Activated T-helper 17 cell treated with anti-CD3 and anti-CD28 coated beads, Interleukin-2, amount 50 U/mL, for 72 hours (primary cell): ENCODE data around the gene HGD. TPM values are rescaled to one million over a fixed set of nuclear protein-coding genes. Genes with fewer than 3 reads are reported as not detected.

ENCODE experiments used
- ATAC-seq: fragments of 150-1000 bp; cut with Tn5 transposase; replicated peaks from 2 replicates; pipeline ENCODE4 v1.10.0; 2021; ENCODE audit warnings: mild to moderate bottlenecking, moderate library complexity
- H3K27ac Mint-ChIP-seq: one replicate; pipeline ENCODE4 v1.8.0; 2022; ENCODE audit warnings: mixed read lengths
- H3K27me3 Mint-ChIP-seq: one replicate; pipeline ENCODE4 v1.8.0; 2022; ENCODE audit warnings: mixed read lengths
- H3K36me3 Mint-ChIP-seq: one replicate; pipeline ENCODE4 v1.8.0; 2022; ENCODE audit warnings: low read depth, mild to moderate bottlenecking, mixed read lengths
- H3K4me1 Mint-ChIP-seq: one replicate; pipeline ENCODE4 v1.8.0; 2022; ENCODE audit warnings: mixed read lengths
- H3K4me3 Mint-ChIP-seq: one replicate; pipeline ENCODE4 v1.8.0; 2022; ENCODE audit warnings: mild to moderate bottlenecking, mixed read lengths
- H3K9me3 Mint-ChIP-seq: one replicate; pipeline ENCODE4 v1.8.0; 2022; ENCODE audit warnings: mixed read lengths
- total RNA-seq, 2 donors: library from RNA; stranded (reverse); gene quantifications; one replicate each; pipeline ENCODE4 v1.2.3, GENCODE V29; 2022

The HGD gene
- total RNA-seq, 2 donors from 2014 or later, result 0.82 to 3.4 TPM

- peaks cover 10% of the 10 kb centered on the region for H3K4me1 Mint-ChIP-seq
- ATAC-seq, result peak; percentile 48
- H3K9me3 Mint-ChIP-seq, result no peaks in the 10 kb centered on the region
- H3K36me3 Mint-ChIP-seq, result no peaks in the 10 kb centered on the region
- H3K27ac Mint-ChIP-seq, result no peak overlapping the region
- H3K27me3 Mint-ChIP-seq, result no peaks in the 10 kb centered on the region
- H3K4me3 Mint-ChIP-seq, result no peak overlapping the region
Measured at GRCh38 chr3:120597445-120598049, 84.5 kb downstream of the HGD start.

- no peaks in the 10 kb centered on the region for H3K27me3 Mint-ChIP-seq
- ATAC-seq, result no peak
- no peak overlapping the region for H3K27ac Mint-ChIP-seq
- H3K36me3 Mint-ChIP-seq, result no peaks in the 10 kb centered on the region
- H3K9me3 Mint-ChIP-seq, result no peaks in the 10 kb centered on the region
- H3K4me3 Mint-ChIP-seq, result no peak overlapping the region
- H3K4me1 Mint-ChIP-seq, result peaks cover 10% of the 10 kb centered on the region
Measured at GRCh38 chr3:120596853-120597223, 85.2 kb downstream of the HGD start.

GRCh38 chr3:120596116-120596852 lies 85.8 kb downstream of the HGD start, which contains the start of gene NDUFB4:
Gene NDUFB4, plus strand, starts transcription at chr3:120596336. Its CDS starts 24 bp downstream, at chr3:120596360.
- H3K27ac Mint-ChIP-seq, result no peak within 1 kb of the TSS
- no peaks in the 10 kb centered on the region for H3K9me3 Mint-ChIP-seq
- H3K36me3 Mint-ChIP-seq, result no peaks in the 10 kb centered on the region
- no peaks in the 10 kb centered on the region for H3K27me3 Mint-ChIP-seq
- no peak within 1 kb of the TSS for H3K4me3 Mint-ChIP-seq
- peak; percentile 92 for ATAC-seq
- peaks cover 10% of the 10 kb centered on the region for H3K4me1 Mint-ChIP-seq

GRCh38 chr3:120595788-120596115 lies 86.3 kb downstream of the HGD start:
- Mint-ChIP-seq H3K36me3 (no peaks in the 10 kb centered on the region), H3K27me3 (no peaks in the 10 kb centered on the region), H3K4me3 (no peak overlapping the region), H3K27ac (no peak overlapping the region), H3K9me3 (no peaks in the 10 kb centered on the region), H3K4me1 (peaks cover 10% of the 10 kb centered on the region)
- no peak for ATAC-seq

GRCh38 chr3:120587332-120587975 lies 94.6 kb downstream of the HGD start:
- H3K9me3 Mint-ChIP-seq, result peaks cover 4% of the 10 kb centered on the region
- no peak for ATAC-seq
- no peaks in the 10 kb centered on the region for H3K36me3 Mint-ChIP-seq
- no peaks in the 10 kb centered on the region for H3K27me3 Mint-ChIP-seq
- H3K4me3 Mint-ChIP-seq, result no peak overlapping the region
- H3K4me1 Mint-ChIP-seq, result no peaks in the 10 kb centered on the region
- no peak overlapping the region for H3K27ac Mint-ChIP-seq

Other genes starting within 250 kb of the HGD start
- gene FSTL1, start 231.2 kb downstream of the HGD start, total RNA-seq, result 1 to 10 TPM; 1.4 to 2.6 TPM
- 100 to 1,000 TPM; 149 to 229 TPM for gene NDUFB4, start 85.9 kb downstream of the HGD start, total RNA-seq
- gene RABL3, start 60.3 kb upstream of the HGD start, total RNA-seq, result 10 to 100 TPM; 36.8 to 46.0 TPM
- gene GTF2E1, start 60.5 kb upstream of the HGD start, total RNA-seq, result 10 to 100 TPM; 11.1 to 20.2 TPM
- gene STXBP5L, start 226.0 kb upstream of the HGD start, total RNA-seq, result not detected